B cell (primary cell): ENCODE data around the gene KIAA1191.

ENCODE experiments used
- EZH2 ChIP-seq: IDR thresholded peaks from 2 replicates; pipeline ENCODE4 v1.6.1; 2012; ENCODE audit warnings: borderline replicate concordance, low read depth, mild to moderate bottlenecking, moderate library complexity, low read length; ENCODE audit not compliant: insufficient read depth, poor library complexity, severe bottlenecking
- TF ChIP-seq, protein P1 (sequence below): fragments of 200-600 bp; IDR thresholded peaks from one replicate; pipeline ENCODE4 v1.8.0; 2022; ENCODE audit warnings: antibody characterized with exemption, mild to moderate bottlenecking

DNA sequence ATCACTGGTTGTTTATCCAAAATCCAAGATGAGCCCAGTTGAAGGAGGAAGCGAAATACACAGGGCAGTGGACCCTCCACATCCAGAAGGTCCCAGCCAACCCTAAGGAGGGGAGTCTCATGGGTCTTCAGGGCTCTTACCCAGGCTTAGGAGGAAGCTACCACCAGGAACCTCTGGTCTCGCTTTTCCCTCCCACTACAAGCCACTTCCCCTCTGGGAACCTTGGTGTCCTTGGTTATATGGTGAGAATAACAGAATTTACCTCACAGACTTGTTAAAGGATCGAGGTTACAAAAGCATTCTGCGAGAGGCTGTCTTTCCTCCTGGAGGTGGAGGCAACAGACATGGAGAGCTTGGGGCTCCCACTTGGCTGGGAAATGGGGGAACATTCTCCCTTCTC, 30.4 kb upstream of the KIAA1191 start:
- TF ChIP-seq, protein P1, sequence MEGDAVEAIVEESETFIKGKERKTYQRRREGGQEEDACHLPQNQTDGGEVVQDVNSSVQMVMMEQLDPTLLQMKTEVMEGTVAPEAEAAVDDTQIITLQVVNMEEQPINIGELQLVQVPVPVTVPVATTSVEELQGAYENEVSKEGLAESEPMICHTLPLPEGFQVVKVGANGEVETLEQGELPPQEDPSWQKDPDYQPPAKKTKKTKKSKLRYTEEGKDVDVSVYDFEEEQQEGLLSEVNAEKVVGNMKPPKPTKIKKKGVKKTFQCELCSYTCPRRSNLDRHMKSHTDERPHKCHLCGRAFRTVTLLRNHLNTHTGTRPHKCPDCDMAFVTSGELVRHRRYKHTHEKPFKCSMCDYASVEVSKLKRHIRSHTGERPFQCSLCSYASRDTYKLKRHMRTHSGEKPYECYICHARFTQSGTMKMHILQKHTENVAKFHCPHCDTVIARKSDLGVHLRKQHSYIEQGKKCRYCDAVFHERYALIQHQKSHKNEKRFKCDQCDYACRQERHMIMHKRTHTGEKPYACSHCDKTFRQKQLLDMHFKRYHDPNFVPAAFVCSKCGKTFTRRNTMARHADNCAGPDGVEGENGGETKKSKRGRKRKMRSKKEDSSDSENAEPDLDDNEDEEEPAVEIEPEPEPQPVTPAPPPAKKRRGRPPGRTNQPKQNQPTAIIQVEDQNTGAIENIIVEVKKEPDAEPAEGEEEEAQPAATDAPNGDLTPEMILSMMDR: no peak
- TF ChIP-seq EZH2: no peak
